ENCODE data around the gene MAP3K7CL. TPM values are rescaled to one million over a fixed set of nuclear protein-coding genes. Genes with fewer than 3 reads are reported as not detected.

MAP3K7CL gene
- polyA plus RNA-seq, 1 experiment = 11.0 TPM

- POLR2A ChIA-PET = no interaction called here
- Histone ChIP-seq H3K4me3 (ENCODE audit: low read depth, low read length) (no peak overlapping the region), H3K27me3 (ENCODE audit: control insufficient read depth, insufficient read depth, low read length) (no peaks in the 10 kb centered on the region), H3K27ac (ENCODE audit: low read depth, low read length) (no peak overlapping the region), H3K9me3 (ENCODE audit: control insufficient read depth, insufficient read depth, low read length) (peaks cover 3% of the 10 kb centered on the region)
- CTCF ChIA-PET = interaction anchor here (1.0 kb wide), 1 partner anchor 23 kb away, joined by 3 read pairs; no protein-coding TSS in a partner anchor
- no peak for DNase-seq (ENCODE audit: low read depth, low spot score)
- no peak for TF ChIP-seq CTCF (IDR thresholded peaks at IDR 0.05; ENCODE audit: low read depth, low read length)
Observed at GRCh38 chr21:29194342-29194741, 63.9 kb downstream of the MAP3K7CL start.

DNA sequence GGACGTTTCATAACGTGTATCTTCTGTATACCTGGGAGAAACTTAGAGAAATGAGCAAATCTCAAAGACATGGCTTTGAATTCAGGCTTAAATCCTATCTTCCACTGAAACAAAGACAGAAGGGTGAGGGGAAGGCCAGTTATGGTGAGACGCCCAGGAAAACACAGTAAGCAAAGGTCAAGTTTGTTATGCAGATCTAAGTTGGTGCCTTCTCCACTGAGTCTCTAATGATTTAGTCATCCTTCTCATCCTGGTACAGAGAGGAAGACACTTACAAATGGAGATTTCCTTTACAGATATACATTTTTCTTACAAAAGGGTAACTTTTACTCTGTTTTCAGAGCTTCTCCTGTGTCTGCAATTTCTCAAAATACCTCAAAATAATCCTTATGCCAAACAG lies 64.4 kb downstream of the MAP3K7CL start:
- POLR2A ChIA-PET = no interaction called here
- Histone ChIP-seq H3K27ac (ENCODE audit: low read depth, low read length) (no peak overlapping the region), H3K4me3 (ENCODE audit: low read depth, low read length) (no peak overlapping the region), H3K27me3 (ENCODE audit: control insufficient read depth, insufficient read depth, low read length) (no peaks in the 10 kb centered on the region), H3K9me3 (ENCODE audit: control insufficient read depth, insufficient read depth, low read length) (peaks cover 3% of the 10 kb centered on the region)
- CTCF ChIA-PET = interaction anchor here (1.0 kb wide), 1 partner anchor 24 kb away, joined by 3 read pairs; no protein-coding TSS in a partner anchor
- TF ChIP-seq CTCF (IDR thresholded peaks at IDR 0.05; ENCODE audit: low read depth, low read length) = no peak
- no peak for DNase-seq (ENCODE audit: low read depth, low spot score)

DNA sequence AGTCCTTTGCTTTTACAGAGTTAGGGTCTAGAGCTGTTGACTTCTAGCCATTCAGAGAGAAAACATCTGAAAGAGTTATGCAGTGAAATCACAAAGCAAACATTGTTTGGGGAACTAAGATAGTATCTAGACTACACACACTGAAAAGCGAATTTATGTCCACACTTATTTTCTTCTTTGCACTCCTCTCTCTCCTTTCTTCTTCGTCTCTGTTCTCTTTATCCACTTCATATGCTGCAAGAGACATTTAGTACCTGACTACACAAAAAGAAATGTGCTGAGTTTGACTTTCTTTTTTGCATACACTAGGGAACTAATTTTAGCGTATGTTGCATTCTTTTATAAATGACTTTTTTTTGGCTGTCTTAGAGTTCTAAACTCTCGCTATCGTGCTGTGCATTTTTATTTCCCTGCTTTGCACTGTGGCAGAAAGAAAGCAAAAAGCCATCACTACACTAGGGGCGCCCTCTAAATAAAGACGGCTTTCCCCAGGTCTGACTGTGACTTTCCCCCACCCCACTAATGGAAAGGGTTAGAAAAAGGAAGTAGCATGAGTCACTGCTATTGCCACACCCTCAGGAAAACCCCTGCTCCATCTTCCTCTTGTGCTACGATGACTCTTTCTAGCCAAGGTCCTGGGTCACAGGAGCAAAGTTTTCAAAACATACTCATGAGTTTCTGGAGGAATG lies 65.7 kb downstream of the MAP3K7CL start:
- POLR2A ChIA-PET = interaction anchor here (0.9 kb wide), 1 partner anchor 14 kb away, joined by 3 read pairs; no protein-coding TSS in a partner anchor
- peak; percentile 59 for TF ChIP-seq CTCF (IDR thresholded peaks at IDR 0.05; ENCODE audit: low read depth, low read length)
- Histone ChIP-seq H3K27me3 (ENCODE audit: control insufficient read depth, insufficient read depth, low read length) (no peaks in the 10 kb centered on the region), H3K27ac (ENCODE audit: low read depth, low read length) (peak overlapping the region; percentile 86), H3K4me3 (ENCODE audit: low read depth, low read length) (peak overlapping the region; percentile 0; the same call in 1 of the 2 replicates), H3K9me3 (ENCODE audit: control insufficient read depth, insufficient read depth, low read length) (peaks cover 3% of the 10 kb centered on the region)
- peak; percentile 80 for DNase-seq (ENCODE audit: low read depth, low spot score)
- CTCF ChIA-PET = interaction anchor here (0.7 to 1.1 kb wide), 4 partner anchors 13 to 153 kb away, joined by 3 read pairs; no protein-coding TSS in a partner anchor

GRCh38 chr21:29196670-29197191 lies 66.3 kb downstream of the MAP3K7CL start:
- Histone ChIP-seq H3K27ac (ENCODE audit: low read depth, low read length) (peak overlapping the region; percentile 86), H3K27me3 (ENCODE audit: control insufficient read depth, insufficient read depth, low read length) (no peaks in the 10 kb centered on the region), H3K9me3 (ENCODE audit: control insufficient read depth, insufficient read depth, low read length) (peaks cover 3% of the 10 kb centered on the region), H3K4me3 (ENCODE audit: low read depth, low read length) (no peak overlapping the region)
- ChIA-PET POLR2A (interaction anchor here (0.9 kb wide), 1 partner anchor 14 kb away, joined by 3 read pairs; no protein-coding TSS in a partner anchor), CTCF (interaction anchor here (1.0 to 1.1 kb wide), 2 partner anchors 13 to 152 kb away, joined by 3 read pairs; no protein-coding TSS in a partner anchor)
- DNase-seq (ENCODE audit: low read depth, low spot score) = no peak
- no peak for TF ChIP-seq CTCF (IDR thresholded peaks at IDR 0.05; ENCODE audit: low read depth, low read length)

DNA sequence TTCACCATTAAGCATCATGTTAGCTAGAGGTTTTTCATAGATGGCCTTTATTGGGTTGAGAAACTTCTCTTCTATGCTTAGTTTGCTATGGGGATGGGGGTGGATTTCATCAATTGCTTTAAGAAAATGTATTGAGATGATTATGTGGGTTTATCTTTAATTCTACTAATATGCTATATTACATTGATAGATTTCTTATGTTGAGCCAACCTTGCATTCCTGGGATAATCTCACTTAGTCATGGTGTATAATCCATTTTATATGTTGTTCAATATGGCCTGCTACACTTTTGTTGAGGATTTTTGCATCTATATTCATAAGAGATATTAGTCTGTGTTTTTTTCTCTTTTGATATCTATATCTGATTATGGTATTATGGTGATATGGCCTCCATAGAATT lies 70.7 kb downstream of the MAP3K7CL start:
- Histone ChIP-seq H3K27me3 (ENCODE audit: control insufficient read depth, insufficient read depth, low read length) (no peaks in the 10 kb centered on the region), H3K4me3 (ENCODE audit: low read depth, low read length) (no peak overlapping the region), H3K27ac (ENCODE audit: low read depth, low read length) (no peak overlapping the region), H3K9me3 (ENCODE audit: control insufficient read depth, insufficient read depth, low read length) (peaks cover 3% of the 10 kb centered on the region; the same call in 1 of the 2 replicates)
- ChIA-PET POLR2A (interaction anchor here (0.7 kb wide), 1 partner anchor 100 kb away, joined by 3 read pairs; no protein-coding TSS in a partner anchor), CTCF (no interaction called here)
- no peak for TF ChIP-seq CTCF (IDR thresholded peaks at IDR 0.05; ENCODE audit: low read depth, low read length)
- DNase-seq (ENCODE audit: low read depth, low spot score) = no peak

Data from AG04450 (cell line).